GM19351 (cell line): ENCODE data around the gene ALLC.

Experiments used
- ATAC-seq: cut with Tn5 transposase; IDR thresholded peaks from one replicate; pipeline ENCODE4 v1.9.1; 2021; ENCODE audit warnings: mild to moderate bottlenecking, moderate library complexity; ENCODE audit not compliant: unreplicated experiment

The ALLC gene

GRCh38 chr2:3674066-3674845, 16.3 kb downstream of the ALLC start:
- no peak for ATAC-seq

GRCh38 chr2:3675687-3676086, 17.7 kb downstream of the ALLC start:
- no peak for ATAC-seq

GRCh38 chr2:3677436-3677835, 19.4 kb downstream of the ALLC start:
- ATAC-seq, result no peak

- ATAC-seq, result no peak
These were observed 20.2 kb downstream of the ALLC start for GRCh38 chr2:3678212-3678611.

DNA sequence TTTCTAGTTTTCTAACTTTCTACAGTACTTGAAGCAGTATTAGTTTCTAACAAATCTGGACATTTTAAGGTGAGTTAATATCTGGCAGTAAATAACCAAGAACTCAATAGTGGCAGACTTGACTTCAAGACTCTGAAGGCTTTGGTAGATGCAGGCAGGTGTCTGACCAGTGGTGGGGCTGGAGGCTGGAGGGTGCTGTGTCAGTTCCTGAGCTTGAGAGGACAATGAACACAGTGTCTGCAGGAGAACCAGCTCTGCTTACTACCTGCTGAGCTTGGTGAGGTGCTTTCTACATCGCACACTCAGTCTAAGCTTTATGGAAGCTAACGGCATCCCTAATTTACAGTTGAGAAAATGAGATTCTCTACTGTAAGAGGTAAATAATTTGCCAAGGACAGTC, 21.2 kb downstream of the ALLC start:
- ATAC-seq, result no peak

GRCh38 chr2:3679616-3680393, 21.8 kb downstream of the ALLC start:
- ATAC-seq, result no peak

DNA sequence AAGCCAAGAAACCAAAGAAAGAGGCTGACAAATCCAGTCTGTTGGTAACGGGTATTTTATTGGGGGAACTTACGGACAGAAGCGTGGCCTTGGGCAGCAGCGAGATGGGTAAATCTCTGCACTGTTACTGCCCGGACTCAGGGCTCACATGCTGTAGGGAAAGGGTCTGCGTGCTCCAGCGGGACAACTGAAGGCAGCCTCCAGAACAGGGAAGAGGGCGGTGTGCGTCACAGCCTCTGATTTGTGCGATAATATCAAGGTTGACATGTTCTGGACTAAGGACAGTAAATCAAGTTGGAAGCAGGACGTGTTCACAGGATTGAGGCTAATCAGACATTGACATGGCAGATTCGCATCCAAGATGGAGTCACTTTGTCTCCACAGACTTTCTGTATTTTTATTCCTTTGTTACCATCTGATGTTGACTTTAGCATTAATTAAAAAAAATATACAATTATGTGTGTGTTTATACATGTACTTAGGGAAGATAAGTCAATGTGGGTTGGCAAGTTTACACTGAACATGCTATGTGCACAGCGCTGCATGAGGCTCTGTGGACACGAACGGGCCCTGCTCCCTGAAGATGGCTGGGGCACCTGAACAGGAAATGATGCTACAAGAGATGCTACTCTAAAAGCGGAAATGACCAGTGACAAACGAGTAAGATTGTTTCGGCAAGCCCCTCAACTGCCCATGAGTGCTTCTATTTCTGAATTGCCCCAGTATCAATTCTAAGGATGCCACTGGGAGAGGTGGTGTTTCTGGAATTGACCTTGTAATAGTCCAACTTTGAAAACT, 22.7 kb downstream of the ALLC start:
- ATAC-seq, result no peak

DNA sequence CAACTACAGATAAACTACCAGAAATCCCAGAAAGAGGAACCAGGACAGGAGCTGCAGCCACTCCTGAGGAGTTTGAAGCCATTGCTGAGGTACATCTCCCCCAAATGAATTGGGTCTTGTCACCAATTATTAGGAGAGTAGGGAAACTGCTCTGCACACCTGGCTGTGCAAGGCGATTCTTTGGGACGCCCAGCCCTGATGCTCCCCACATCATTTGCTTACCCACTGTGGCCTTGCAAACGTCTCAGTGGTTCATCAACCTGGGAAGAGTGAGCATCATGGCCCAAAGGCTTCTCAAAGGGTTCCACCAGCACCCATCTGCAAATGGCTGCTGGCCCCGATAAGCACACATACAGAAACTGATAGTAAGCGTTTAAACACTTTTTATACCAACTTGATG, 23.6 kb downstream of the ALLC start:
- no peak for ATAC-seq

GRCh38 chr2:3682811-3683210, 24.8 kb downstream of the ALLC start:
- ATAC-seq, result no peak

GRCh38 chr2:3683748-3684454, 25.9 kb downstream of the ALLC start:
- ATAC-seq, result no peak

GRCh38 chr2:3689998-3690748, 32.2 kb downstream of the ALLC start:
- no peak for ATAC-seq

- ATAC-seq, result no peak
These were observed 34.4 kb downstream of the ALLC start for GRCh38 chr2:3692375-3692774.

- no peak for ATAC-seq
These were observed 38.5 kb downstream of the ALLC start for GRCh38 chr2:3696545-3696944.

- ATAC-seq, result no peak
These were observed 43.1 kb downstream of the ALLC start for GRCh38 chr2:3701071-3701470.

GRCh38 chr2:3703236-3703756, 45.3 kb downstream of the ALLC start, which contains the start of gene DCDC2C:
TSS of gene DCDC2C (plus strand) at chr2:3703575. CDS start at chr2:3703752, 177 bp downstream.
- no peak for ATAC-seq

DNA sequence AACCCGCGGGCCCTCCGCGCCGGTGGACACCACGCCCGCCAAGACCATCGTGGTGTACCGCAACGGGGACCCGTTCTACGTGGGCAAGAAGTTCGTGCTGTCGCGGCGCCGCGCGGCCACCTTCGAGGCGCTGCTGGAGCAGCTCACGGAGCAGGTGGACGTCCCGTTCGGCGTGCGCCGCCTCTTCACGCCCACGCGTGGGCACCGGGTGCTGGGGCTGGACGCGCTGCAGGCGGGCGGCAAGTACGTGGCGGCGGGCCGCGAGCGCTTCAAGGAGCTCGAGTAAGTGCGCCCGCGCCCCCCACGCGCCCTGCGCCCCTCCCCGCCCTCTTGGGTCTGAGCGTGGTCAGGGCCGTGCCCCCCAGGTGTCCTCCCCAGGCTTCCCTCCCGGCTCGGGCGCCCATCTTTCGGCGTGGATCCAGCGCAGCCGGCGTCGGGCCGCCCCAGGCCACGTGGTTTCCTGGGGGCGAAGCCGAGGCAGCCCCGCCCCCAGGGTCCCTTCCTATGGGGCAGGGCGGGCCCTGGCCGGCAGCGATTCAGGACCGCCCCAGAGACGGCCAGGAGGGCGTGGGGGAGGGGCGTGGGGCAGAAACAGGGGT, 45.9 kb downstream of the ALLC start:
- no peak for ATAC-seq

DNA sequence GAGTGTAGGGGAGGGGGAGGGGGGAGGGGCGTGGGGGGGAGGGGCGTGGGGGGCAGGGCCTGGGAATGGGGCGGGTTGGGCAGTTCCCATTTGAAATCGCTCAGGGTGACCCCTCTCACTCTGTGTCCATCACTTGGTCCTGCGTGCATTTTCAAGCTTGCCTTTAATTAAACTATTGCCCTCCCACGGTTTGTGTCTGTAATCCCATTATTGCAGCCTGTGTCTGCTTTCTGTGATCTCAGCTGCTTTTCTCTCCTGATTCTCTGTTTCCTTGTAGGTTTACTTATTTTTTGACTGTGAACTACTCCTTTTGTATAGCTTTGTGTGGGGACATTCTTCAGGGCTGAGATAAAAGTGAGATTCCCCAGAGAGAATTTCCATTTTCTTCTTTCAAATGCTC, 46.7 kb downstream of the ALLC start:
- no peak for ATAC-seq

DNA sequence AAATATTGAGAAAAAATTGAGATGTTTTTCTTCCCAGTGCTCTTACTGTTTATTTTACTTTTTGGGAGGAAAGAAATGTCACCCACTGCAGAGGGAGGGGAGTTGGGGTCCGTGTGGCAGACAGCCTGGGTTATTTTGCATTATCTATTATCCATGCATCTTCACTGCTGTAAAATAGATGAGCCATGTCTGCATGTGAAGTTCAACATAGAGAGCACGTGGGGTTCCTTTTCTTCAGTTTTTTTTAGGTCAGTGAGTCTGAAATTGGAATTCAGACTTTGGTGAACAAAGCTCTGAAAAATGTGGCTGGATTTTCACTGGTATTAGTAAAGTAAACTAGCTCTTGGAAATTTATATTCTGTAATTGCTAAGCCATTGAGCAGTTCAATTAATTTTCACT, 47.8 kb downstream of the ALLC start:
- ATAC-seq, result no peak

- ATAC-seq, result no peak
These were observed 48.9 kb downstream of the ALLC start for GRCh38 chr2:3706892-3707291.
